GM12878 (cell line): ENCODE results near the gene CYTIP. TPM values are rescaled to one million over a fixed set of nuclear protein-coding genes. Genes with fewer than 3 reads are reported as not detected.

ENCODE experiments used
- BACH1 ChIP-seq: fragments of 450-650 bp; IDR thresholded peaks from 2 replicates; pipeline ENCODE4 v1.6.1; 2017; ENCODE audit warnings: mild to moderate bottlenecking, borderline replicate concordance
- BCL11A ChIP-seq: IDR thresholded peaks from 2 replicates; pipeline ENCODE4 v1.6.1; 2011; ENCODE audit warnings: low read depth, low read length
- CREB1 ChIP-seq: IDR thresholded peaks from 2 replicates; pipeline ENCODE4 v1.6.1; 2012; ENCODE audit warnings: low read depth, mild to moderate bottlenecking, inconsistent platforms
- DPF2 ChIP-seq: fragments of 450-650 bp; IDR thresholded peaks from 2 replicates; pipeline ENCODE4 v1.6.1; 2017; ENCODE audit warnings: mild to moderate bottlenecking
- EED ChIP-seq: sonication (generic); IDR thresholded peaks from 2 replicates; pipeline ENCODE4 v1.6.1; 2016; ENCODE audit warnings: antibody characterized with exemption, low read depth
- GATAD2B ChIP-seq: fragments of 450-650 bp; conservative IDR thresholded peaks from 2 replicates; pipeline ENCODE4 v1.6.1; 2017; ENCODE audit warnings: low read depth, mild to moderate bottlenecking, moderate library complexity
- HDAC2 ChIP-seq: fragments of 200-600 bp; sonication (generic); IDR thresholded peaks from 2 replicates; pipeline ENCODE4 v1.6.1; 2017
- HDAC6 ChIP-seq: fragments of 200-600 bp; sonication (generic); IDR thresholded peaks from one replicate; pipeline ENCODE4 v1.8.0; 2017; ENCODE audit warnings: antibody characterized with exemption; ENCODE audit not compliant: unreplicated experiment
- MEF2A ChIP-seq: IDR thresholded peaks from 2 replicates; pipeline ENCODE4 v1.6.1; 2011; ENCODE audit warnings: low read depth, mild to moderate bottlenecking, low read length, moderate library complexity; ENCODE audit not compliant: insufficient read depth
- MEF2B ChIP-seq: fragments of 450-650 bp; IDR thresholded peaks from 2 replicates; pipeline ENCODE4 v1.6.1; 2018; ENCODE audit warnings: mild to moderate bottlenecking, moderate library complexity; ENCODE audit not compliant: partially characterized antibody, poor library complexity, severe bottlenecking
- PAX8 ChIP-seq: fragments of 450-650 bp; IDR thresholded peaks from 2 replicates; pipeline ENCODE4 v1.6.1; 2017; ENCODE audit warnings: mild to moderate bottlenecking, moderate library complexity
- POU2F2 ChIP-seq: IDR thresholded peaks from 3 replicates; pipeline ENCODE4 v1.6.1; 2011; ENCODE audit warnings: low read depth, mild to moderate bottlenecking, low read length, borderline replicate concordance
- RBBP5 ChIP-seq: fragments of 200-600 bp; sonication (generic); conservative IDR thresholded peaks from 2 replicates; pipeline ENCODE4 v1.6.1; 2016
- RUNX3 ChIP-seq: IDR thresholded peaks from 2 replicates; pipeline ENCODE4 v1.6.1; 2012; ENCODE audit warnings: low read length, inconsistent platforms
- SPI1 ChIP-seq: IDR thresholded peaks from 2 replicates; pipeline ENCODE4 v1.6.1; 2011; ENCODE audit warnings: low read depth, mild to moderate bottlenecking, low read length, moderate library complexity, borderline replicate concordance; ENCODE audit not compliant: insufficient read depth
- WRNIP1 ChIP-seq: IDR thresholded peaks from 2 replicates; pipeline ENCODE4 v1.6.1; 2011; ENCODE audit warnings: low read depth, low read length, improper control_type of control experiment, borderline replicate concordance
- polyA plus RNA-seq, 11 experiments: library from polyadenylated mRNA; depleted of rRNA in 4 of 11; unstranded in 6 of 11; stranded (reverse) in 5 of 11; fragments of >200 nt; fragmentation: Nextera tagmentation in 4 of 11; fragmentation: Illumina TruSeq in 1 of 11; extraction: Ambion mirVana in 4 of 11; extraction: Trizol in 1 of 11; gene quantifications; 1 replicate in 1 of 11; 2 replicates in 10 of 11; pipeline versions ENCODE4 v1.2.1 to v1.2.3, GENCODE V29; 2011 to 2016; ENCODE audit warnings: inconsistent platforms in 2 of 11, missing spikeins in 2 of 11, low read depth in 1 of 11
- total RNA-seq, 4 experiments: library from RNA; depleted of rRNA in 3 of 4; stranded (reverse); fragments of >200 nt in 3 of 4; fragmentation: Illumina TruSeq in 1 of 4; extraction: Trizol in 1 of 4; gene quantifications; 2 replicates each; pipeline versions ENCODE4 v1.2.1 to v1.2.3, GENCODE V29; 2013 to 2021
- TF ChIP-seq, protein P1 (sequence below): IDR thresholded peaks from 2 replicates; pipeline ENCODE4 v1.6.1; 2011; ENCODE audit warnings: borderline replicate concordance, low read depth, mild to moderate bottlenecking, moderate library complexity, mixed read lengths, low read length; ENCODE audit not compliant: insufficient read depth; ENCODE audit errors: extremely low read length
- TF ChIP-seq, protein P2 (sequence below): IDR thresholded peaks from 2 replicates; pipeline ENCODE4 v1.6.1; 2012; ENCODE audit warnings: low read length, inconsistent platforms
- TF ChIP-seq, protein P3 (sequence below): fragments of 450-650 bp; IDR thresholded peaks from 2 replicates; pipeline ENCODE4 v1.6.1; 2017; ENCODE audit warnings: low read depth, mild to moderate bottlenecking, moderate library complexity
- TF ChIP-seq, protein P4 (sequence below): fragments of 450-650 bp; IDR thresholded peaks from 2 replicates; pipeline ENCODE4 v1.6.1; 2016; ENCODE audit warnings: mild to moderate bottlenecking, moderate library complexity, borderline replicate concordance

The CYTIP gene
- total and polyA plus RNA-seq, 10 of the 15 experiments (the other 5 are each of a cell fraction or from before 2014, with no cell fraction given) = 55.1 to 178 (median 73.4) TPM

DNA sequence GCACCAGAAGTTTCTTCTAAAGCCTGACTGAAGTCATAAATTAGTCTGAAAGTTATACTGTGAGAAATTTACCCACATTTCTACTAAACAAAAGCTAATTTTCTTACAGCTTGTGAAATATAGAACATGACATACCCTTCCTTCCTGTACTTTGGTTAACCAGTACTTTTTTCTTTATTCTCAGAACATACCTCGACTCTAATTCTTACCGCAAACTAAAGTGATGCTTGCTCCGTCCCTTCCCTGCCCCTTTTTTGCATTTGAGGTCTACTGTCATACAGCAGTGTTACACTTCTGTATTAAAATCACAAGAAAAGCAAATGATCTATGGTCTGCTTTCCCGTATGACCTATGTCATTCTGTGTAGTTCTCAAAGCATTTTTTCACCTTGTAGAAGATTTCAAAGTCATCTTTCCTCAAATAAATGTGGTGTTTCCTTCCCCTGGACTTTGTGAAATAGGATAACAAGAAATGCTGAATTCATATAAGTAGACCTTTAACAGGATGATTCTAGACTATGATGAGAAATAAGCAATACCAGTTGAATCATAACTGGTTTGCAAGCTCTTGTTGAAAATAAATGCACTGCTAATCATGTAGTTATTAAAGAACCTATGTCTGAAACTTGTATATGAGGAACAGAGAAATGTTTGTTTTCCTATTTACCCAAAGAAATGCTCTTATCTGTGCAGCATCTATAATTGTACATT is 30.4 kb downstream of the CYTIP start (continued):
- TF ChIP-seq GATAD2B (peak; percentile 92), BACH1 (peak; percentile 64; the same call in 1 of the 2 replicates), RUNX3 (peak; percentile 99), MEF2A (peak; percentile 80; the same call in 1 of the 2 replicates), HDAC6 (no peak), DPF2 (no peak), EED (peak; percentile 63; the same call in 1 of the 2 replicates), BCL11A (peak; percentile 67; the same call in 1 of the 2 replicates), HDAC2 (no peak), PAX8 (no peak), RBBP5 (no peak), CREB1 (peak; percentile 71), POU2F2 (peak; percentile 84; the same call in 2 of the 3 replicates), WRNIP1 (no peak), MEF2B (peak; percentile 77), SPI1 (peak; percentile 67; the same call in 1 of the 2 replicates)
- TF ChIP-seq, protein P1, sequence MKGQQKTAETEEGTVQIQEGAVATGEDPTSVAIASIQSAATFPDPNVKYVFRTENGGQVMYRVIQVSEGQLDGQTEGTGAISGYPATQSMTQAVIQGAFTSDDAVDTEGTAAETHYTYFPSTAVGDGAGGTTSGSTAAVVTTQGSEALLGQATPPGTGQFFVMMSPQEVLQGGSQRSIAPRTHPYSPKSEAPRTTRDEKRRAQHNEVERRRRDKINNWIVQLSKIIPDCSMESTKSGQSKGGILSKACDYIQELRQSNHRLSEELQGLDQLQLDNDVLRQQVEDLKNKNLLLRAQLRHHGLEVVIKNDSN = no peak
- TF ChIP-seq, protein P2, sequence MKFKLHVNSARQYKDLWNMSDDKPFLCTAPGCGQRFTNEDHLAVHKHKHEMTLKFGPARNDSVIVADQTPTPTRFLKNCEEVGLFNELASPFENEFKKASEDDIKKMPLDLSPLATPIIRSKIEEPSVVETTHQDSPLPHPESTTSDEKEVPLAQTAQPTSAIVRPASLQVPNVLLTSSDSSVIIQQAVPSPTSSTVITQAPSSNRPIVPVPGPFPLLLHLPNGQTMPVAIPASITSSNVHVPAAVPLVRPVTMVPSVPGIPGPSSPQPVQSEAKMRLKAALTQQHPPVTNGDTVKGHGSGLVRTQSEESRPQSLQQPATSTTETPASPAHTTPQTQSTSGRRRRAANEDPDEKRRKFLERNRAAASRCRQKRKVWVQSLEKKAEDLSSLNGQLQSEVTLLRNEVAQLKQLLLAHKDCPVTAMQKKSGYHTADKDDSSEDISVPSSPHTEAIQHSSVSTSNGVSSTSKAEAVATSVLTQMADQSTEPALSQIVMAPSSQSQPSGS = peak; percentile 99
- TF ChIP-seq, protein P3, sequence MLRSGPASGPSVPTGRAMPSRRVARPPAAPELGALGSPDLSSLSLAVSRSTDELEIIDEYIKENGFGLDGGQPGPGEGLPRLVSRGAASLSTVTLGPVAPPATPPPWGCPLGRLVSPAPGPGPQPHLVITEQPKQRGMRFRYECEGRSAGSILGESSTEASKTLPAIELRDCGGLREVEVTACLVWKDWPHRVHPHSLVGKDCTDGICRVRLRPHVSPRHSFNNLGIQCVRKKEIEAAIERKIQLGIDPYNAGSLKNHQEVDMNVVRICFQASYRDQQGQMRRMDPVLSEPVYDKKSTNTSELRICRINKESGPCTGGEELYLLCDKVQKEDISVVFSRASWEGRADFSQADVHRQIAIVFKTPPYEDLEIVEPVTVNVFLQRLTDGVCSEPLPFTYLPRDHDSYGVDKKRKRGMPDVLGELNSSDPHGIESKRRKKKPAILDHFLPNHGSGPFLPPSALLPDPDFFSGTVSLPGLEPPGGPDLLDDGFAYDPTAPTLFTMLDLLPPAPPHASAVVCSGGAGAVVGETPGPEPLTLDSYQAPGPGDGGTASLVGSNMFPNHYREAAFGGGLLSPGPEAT = peak; percentile 64; the same call in 1 of the 2 replicates
- TF ChIP-seq, protein P4, sequence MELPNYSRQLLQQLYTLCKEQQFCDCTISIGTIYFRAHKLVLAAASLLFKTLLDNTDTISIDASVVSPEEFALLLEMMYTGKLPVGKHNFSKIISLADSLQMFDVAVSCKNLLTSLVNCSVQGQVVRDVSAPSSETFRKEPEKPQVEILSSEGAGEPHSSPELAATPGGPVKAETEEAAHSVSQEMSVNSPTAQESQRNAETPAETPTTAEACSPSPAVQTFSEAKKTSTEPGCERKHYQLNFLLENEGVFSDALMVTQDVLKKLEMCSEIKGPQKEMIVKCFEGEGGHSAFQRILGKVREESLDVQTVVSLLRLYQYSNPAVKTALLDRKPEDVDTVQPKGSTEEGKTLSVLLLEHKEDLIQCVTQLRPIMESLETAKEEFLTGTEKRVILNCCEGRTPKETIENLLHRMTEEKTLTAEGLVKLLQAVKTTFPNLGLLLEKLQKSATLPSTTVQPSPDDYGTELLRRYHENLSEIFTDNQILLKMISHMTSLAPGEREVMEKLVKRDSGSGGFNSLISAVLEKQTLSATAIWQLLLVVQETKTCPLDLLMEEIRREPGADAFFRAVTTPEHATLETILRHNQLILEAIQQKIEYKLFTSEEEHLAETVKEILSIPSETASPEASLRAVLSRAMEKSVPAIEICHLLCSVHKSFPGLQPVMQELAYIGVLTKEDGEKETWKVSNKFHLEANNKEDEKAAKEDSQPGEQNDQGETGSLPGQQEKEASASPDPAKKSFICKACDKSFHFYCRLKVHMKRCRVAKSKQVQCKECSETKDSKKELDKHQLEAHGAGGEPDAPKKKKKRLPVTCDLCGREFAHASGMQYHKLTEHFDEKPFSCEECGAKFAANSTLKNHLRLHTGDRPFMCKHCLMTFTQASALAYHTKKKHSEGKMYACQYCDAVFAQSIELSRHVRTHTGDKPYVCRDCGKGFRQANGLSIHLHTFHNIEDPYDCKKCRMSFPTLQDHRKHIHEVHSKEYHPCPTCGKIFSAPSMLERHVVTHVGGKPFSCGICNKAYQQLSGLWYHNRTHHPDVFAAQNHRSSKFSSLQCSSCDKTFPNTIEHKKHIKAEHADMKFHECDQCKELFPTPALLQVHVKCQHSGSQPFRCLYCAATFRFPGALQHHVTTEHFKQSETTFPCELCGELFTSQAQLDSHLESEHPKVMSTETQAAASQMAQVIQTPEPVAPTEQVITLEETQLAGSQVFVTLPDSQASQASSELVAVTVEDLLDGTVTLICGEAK = no peak
